GM12878 (cell line): Measurements from ENCODE around the gene IL13RA2. TPM values are rescaled to one million over a fixed set of nuclear protein-coding genes. Genes with fewer than 3 reads are reported as not detected.

ENCODE experiments used
- ATAC-seq: fragments of 200-7000 bp; cut with Tn5 transposase; 3 replicates; pipeline ENCODE4 v1.9.1; 2020; ENCODE audit warnings: mild to moderate bottlenecking, moderate library complexity
- Bru-seq: library from RNA; stranded (reverse); fragments of 400-500 nt; gene quantifications from one replicate; lab custom pipeline; 2021; lab: Mats Ljungman, UMichigan
- BruChase-seq, 2 experiments: library from RNA; stranded (reverse); fragments of 400-500 nt; gene quantifications; one replicate each; lab custom pipeline; 2021; lab: Mats Ljungman, UMichigan
- BruUV-seq: library from RNA; stranded (reverse); fragments of 400-500 nt; replicated peaks from 2 replicates; lab custom pipeline; 2021; lab: Mats Ljungman, UMichigan
- CTCF ChIA-PET: fragments of 300-600 bp; sonication (Branson Sonifier 250); formaldehyde crosslinking; extraction: SDS; loops from one replicate; lab custom pipeline; 2021; ENCODE audit warnings: inconsistent platforms; lab: Yijun Ruan, JAX
- POLR2A ChIA-PET: fragments of 350-600 bp; formaldehyde crosslinking; extraction: SDS; loops from one replicate; lab custom pipeline; 2021; ENCODE audit warnings: inconsistent platforms; lab: Charles Lee
- RAD21 ChIA-PET: fragments of 300-600 bp; sonication (Branson Sonifier 250); formaldehyde crosslinking; loops from one replicate; lab custom pipeline; 2023; ENCODE audit warnings: antibody characterized with exemption; ENCODE audit not compliant: unreplicated experiment; lab: Charles Lee
- SMC1A ChIA-PET: fragments of 300-600 bp; sonication (Branson Sonifier 250); formaldehyde crosslinking; loops from one replicate; lab custom pipeline; 2023; ENCODE audit not compliant: unreplicated experiment, uncharacterized antibody; lab: Charles Lee
- DNase-seq: peaks from one replicate; pipeline ENCODE4 v3.0.0-alpha.2; 2011; ENCODE audit warnings: low read depth, low spot score
- FAIRE-seq: peaks from 3 replicates; lab custom pipeline; 2011; peaks lifted over from hg19 to GRCh38; lab: Jason Lieb, UNC
- H2AFZ ChIP-seq: 2 replicates; pipeline ENCODE4 v1.6.0; 2011; ENCODE audit warnings: low read depth, low read length, control low read depth; ENCODE audit not compliant: control insufficient read depth
- H3K27ac ChIP-seq: 2 replicates; pipeline ENCODE4 v1.5.1; 2011; ENCODE audit warnings: control low read depth; ENCODE audit not compliant: control insufficient read depth, insufficient read depth
- H3K27me3 ChIP-seq, 2 experiments: replicated peaks in 1 of 2; 2 replicates each; pipeline versions ENCODE4 v1.6.0 to v1.6.1; 2011; ENCODE audit warnings: low read length in 1 of 2; ENCODE audit not compliant: control insufficient read depth in 2 of 2, insufficient read depth in 2 of 2
- H3K36me3 ChIP-seq, 2 experiments: 2 replicates each; pipeline ENCODE4 v1.5.1; 2011; ENCODE audit warnings: low read length in 1 of 2; ENCODE audit not compliant: control insufficient read depth in 2 of 2, insufficient read depth in 2 of 2
- H3K4me1 ChIP-seq: 2 replicates; pipeline ENCODE4 v1.6.1; 2011; ENCODE audit warnings: mild to moderate bottlenecking, low read length, moderate library complexity, mixed read lengths; ENCODE audit not compliant: control insufficient read depth, insufficient read depth
- H3K4me2 ChIP-seq: 2 replicates; pipeline ENCODE4 v1.6.0; 2011; ENCODE audit warnings: control low read depth; ENCODE audit not compliant: control insufficient read depth, insufficient read depth
- H3K4me3 ChIP-seq: fragments of 200-600 bp; sonication (generic); 2 replicates; pipeline ENCODE4 v1.5.1; 2016
- H3K79me2 ChIP-seq: 2 replicates; pipeline ENCODE4 v1.6.0; 2011; ENCODE audit warnings: low read length; ENCODE audit not compliant: control insufficient read depth, insufficient read depth
- H3K9ac ChIP-seq: 2 replicates; pipeline ENCODE4 v1.8.0; 2011; ENCODE audit warnings: low read length, control low read depth, mixed read lengths; ENCODE audit not compliant: control insufficient read depth, insufficient read depth
- H3K9me3 ChIP-seq: replicated peaks from 3 replicates; pipeline ENCODE4 v1.5.1; 2011; ENCODE audit warnings: mild to moderate bottlenecking, low read length; ENCODE audit not compliant: control insufficient read depth, insufficient read depth
- H4K20me1 ChIP-seq: 2 replicates; pipeline ENCODE4 v1.6.0; 2011; ENCODE audit not compliant: control insufficient read depth, insufficient read depth
- BMI1 ChIP-seq: fragments of 450-650 bp; IDR thresholded peaks from 2 replicates; pipeline ENCODE4 v1.6.1; 2016; ENCODE audit warnings: mild to moderate bottlenecking, moderate library complexity, borderline replicate concordance
- CHD2 ChIP-seq: IDR thresholded peaks from 2 replicates; pipeline ENCODE4 v1.6.1; 2011; ENCODE audit warnings: low read depth, low read length, improper control_type of control experiment, borderline replicate concordance
- MEF2A ChIP-seq: IDR thresholded peaks from 2 replicates; pipeline ENCODE4 v1.6.1; 2011; ENCODE audit warnings: low read depth, mild to moderate bottlenecking, low read length, moderate library complexity; ENCODE audit not compliant: insufficient read depth
- NFXL1 ChIP-seq: fragments of 450-650 bp; IDR thresholded peaks from 2 replicates; pipeline ENCODE4 v1.6.1; 2017; ENCODE audit warnings: antibody characterized with exemption, mild to moderate bottlenecking, borderline replicate concordance
- NR2C2 ChIP-seq: IDR thresholded peaks from 2 replicates; pipeline ENCODE4 v1.6.1; 2011; ENCODE audit warnings: borderline replicate concordance, low read depth; ENCODE audit not compliant: control insufficient read depth, insufficient read length
- POLR2A ChIP-seq: IDR thresholded peaks from 2 replicates; pipeline ENCODE4 v1.6.1; 2011; ENCODE audit warnings: low read depth, mild to moderate bottlenecking, low read length
- RFX5 ChIP-seq: IDR thresholded peaks from 2 replicates; pipeline ENCODE4 v1.6.1; 2011; ENCODE audit warnings: low read depth, low read length, improper control_type of control experiment
- SP1 ChIP-seq: IDR thresholded peaks from one replicate; pipeline ENCODE4 v1.6.1; 2011; ENCODE audit warnings: low read depth, low read length
- SREBF2 ChIP-seq: IDR thresholded peaks from 2 replicates; pipeline ENCODE4 v1.6.1; 2012; ENCODE audit warnings: mild to moderate bottlenecking, low read length
- WGBS: methylation state at CpG from one replicate; pipeline ENCODE4 v1.1.6; 2016; ENCODE audit warnings: low lambda C conversion rate; ENCODE audit not compliant: insufficient replicate concordance, insufficient coverage; ENCODE audit errors: missing lambda C conversion rate; 5-methylcytosine and 5-hydroxymethylcytosine counted together
- in situ Hi-C: fragments of 300-500 bp; cut with MboI; formaldehyde crosslinking; loops from 9 replicates; pipeline ENCODE4 v1.14.3; 2018; ENCODE audit warnings: mixed read lengths
- intact Hi-C: fragments of 100-400 bp; cut with micrococcal nuclease; formaldehyde crosslinking; loops from one replicate; pipeline ENCODE4 v1.14.2; 2022; ENCODE audit not compliant: unreplicated experiment
- long read RNA-seq, 2 experiments: library from polyadenylated mRNA; unstranded; transcript quantifications; one replicate each; pipeline ENCODE4 v2.0.0, GENCODE V29; 2019 to 2020
- polyA minus RNA-seq, 3 experiments: library from RNA; depleted of rRNA, polyadenylated mRNA; stranded (reverse); fragments of >200 nt; gene quantifications; 2 replicates each; pipeline ENCODE4 v1.2.3, GENCODE V29; 2011
- polyA plus RNA-seq, 11 experiments: library from polyadenylated mRNA; depleted of rRNA in 4 of 11; unstranded in 6 of 11; stranded (reverse) in 5 of 11; fragments of >200 nt; fragmentation: Nextera tagmentation in 4 of 11; fragmentation: Illumina TruSeq in 1 of 11; extraction: Ambion mirVana in 4 of 11; extraction: Trizol in 1 of 11; gene quantifications; 1 replicate in 1 of 11; 2 replicates in 10 of 11; pipeline versions ENCODE4 v1.2.1 to v1.2.3, GENCODE V29; 2011 to 2016; ENCODE audit warnings: inconsistent platforms in 2 of 11, missing spikeins in 2 of 11, low read depth in 1 of 11
- total RNA-seq, 4 experiments: library from RNA; depleted of rRNA in 3 of 4; stranded (reverse); fragments of >200 nt in 3 of 4; fragmentation: Illumina TruSeq in 1 of 4; extraction: Trizol in 1 of 4; gene quantifications; 2 replicates each; pipeline versions ENCODE4 v1.2.1 to v1.2.3, GENCODE V29; 2013 to 2021
- TF ChIP-seq, protein P1 (sequence below): fragments of 450-650 bp; conservative IDR thresholded peaks from 2 replicates; pipeline ENCODE4 v1.6.1; 2017; ENCODE audit warnings: mild to moderate bottlenecking, moderate library complexity
- TF ChIP-seq, protein P2 (sequence below): fragments of 450-650 bp; IDR thresholded peaks from 2 replicates; pipeline ENCODE4 v1.6.1; 2016; ENCODE audit warnings: mild to moderate bottlenecking

Gene IL13RA2, protein sequence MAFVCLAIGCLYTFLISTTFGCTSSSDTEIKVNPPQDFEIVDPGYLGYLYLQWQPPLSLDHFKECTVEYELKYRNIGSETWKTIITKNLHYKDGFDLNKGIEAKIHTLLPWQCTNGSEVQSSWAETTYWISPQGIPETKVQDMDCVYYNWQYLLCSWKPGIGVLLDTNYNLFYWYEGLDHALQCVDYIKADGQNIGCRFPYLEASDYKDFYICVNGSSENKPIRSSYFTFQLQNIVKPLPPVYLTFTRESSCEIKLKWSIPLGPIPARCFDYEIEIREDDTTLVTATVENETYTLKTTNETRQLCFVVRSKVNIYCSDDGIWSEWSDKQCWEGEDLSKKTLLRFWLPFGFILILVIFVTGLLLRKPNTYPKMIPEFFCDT
- total RNA-seq (2013; cell fraction: nucleolus; rRNA removed) = not detected in 2 replicates
- total RNA-seq (2014; rRNA removed) (not detected in 2 replicates), total RNA-seq (2014; rRNA removed; fragmentation: Illumina TruSeq; extraction: Trizol) (0.18 TPM in 1 of 2 replicates, not detected in the other), total RNA-seq (2021) (not detected in 2 replicates), polyA plus RNA-seq (2011; rRNA removed) (0.08 TPM in 1 of 2 replicates, not detected in the other), polyA plus RNA-seq (2014; fragmentation: Illumina TruSeq; extraction: Trizol) (not detected in 2 replicates), polyA plus RNA-seq (2014; fragmentation: Nextera tagmentation; extraction: Ambion mirVana) (not detected), polyA plus RNA-seq (2014; rRNA removed) (not detected in 2 replicates), polyA plus RNA-seq (2016; fragmentation: Nextera tagmentation; extraction: Ambion mirVana) (not detected), polyA minus RNA-seq (2011; rRNA and poly(A)+ RNA removed) (not detected in 2 replicates), Bru-seq, nascent RNA (not detected), BruChase-seq, experiment 1, labeled RNA remaining after a 6-hour chase (not detected), BruChase-seq, experiment 2, labeled RNA remaining after a 2-hour chase (not detected)
- not detected for polyA plus RNA-seq (2011; ENCODE audit: low read depth)
- not detected in 2 replicates for polyA plus RNA-seq (2011; cell fraction: cytosol; rRNA removed)
- not detected in 2 replicates for polyA plus RNA-seq (2011; cell fraction: nucleus; rRNA removed)
- not detected in 2 replicates for polyA plus RNA-seq (2012)
- polyA minus RNA-seq (2011; cell fraction: cytosol; rRNA and poly(A)+ RNA removed) = not detected in 2 replicates
- not detected in 2 replicates for polyA minus RNA-seq (2011; cell fraction: nucleus; rRNA and poly(A)+ RNA removed)
- long read RNA-seq, experiment 1 = 0 reads
- long read RNA-seq, experiment 2 = 0 reads

DNA sequence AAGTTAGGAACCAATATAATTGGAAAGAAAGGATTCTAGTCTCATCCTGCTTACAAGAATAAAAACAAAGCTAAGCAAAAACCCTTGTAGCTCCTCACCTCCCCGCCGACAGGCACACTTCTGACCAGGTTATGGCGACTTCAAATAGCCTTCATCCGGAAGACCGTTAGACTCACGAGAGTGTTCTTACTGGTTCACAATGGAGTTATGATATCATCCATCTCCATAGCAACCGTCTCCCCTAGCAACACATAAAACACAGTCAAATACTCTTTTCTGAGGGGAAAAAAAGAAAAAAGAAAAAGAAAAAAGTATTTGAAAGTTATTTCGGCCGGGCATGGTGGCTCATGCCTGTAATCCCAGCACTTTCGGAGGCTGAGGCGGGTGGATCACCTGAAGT lies at the start of gene IL13RA2:
TSS of gene IL13RA2 (minus strand) at position 162 of the 400 bp plus-strand sequence. CDS start 347 bp downstream, outside the sequence.
- Histone ChIP-seq H3K36me3 (no peaks in the 10 kb centered on the region), H3K4me3 (no peak within 1 kb of the TSS), H4K20me1 (no peaks in the 10 kb centered on the region), H2AFZ (no peak within 1 kb of the TSS), H3K4me2 (no peak within 1 kb of the TSS), H3K4me1 (no peaks in the 10 kb centered on the region), H3K9me3 (no peaks in the 10 kb centered on the region), H3K79me2 (no peaks in the 10 kb centered on the region), H3K9ac (no peak within 1 kb of the TSS), H3K27ac (no peak within 1 kb of the TSS), H3K27me3 (no peaks in the 10 kb centered on the region)
- ChIA-PET SMC1A (interaction anchor here (1.4 kb wide), 1 partner anchor 24 kb away, joined by 4 read pairs; no protein-coding TSS in a partner anchor), POLR2A (no interaction called here), RAD21 (no interaction called here), CTCF (interaction anchor here (0.7 to 2.3 kb wide), 10 partner anchors 9 to 392 kb away, joined by 3 to 17 read pairs (median 3); no protein-coding TSS in a partner anchor)
- no peak for TF ChIP-seq NFXL1
- TF ChIP-seq BMI1 = 0 out of 2 replicates have a peak, but pooled peaks have one; percentile 20
- intact Hi-C loops (no loop called here), in situ Hi-C loops (no loop called here)
- DNase-seq (no peak), FAIRE-seq (no peak), ATAC-seq (no peak)
- no TSS peak for BruUV-seq
- 54% methylated on average over 11 of the region's 11 CpGs for WGBS

DNA sequence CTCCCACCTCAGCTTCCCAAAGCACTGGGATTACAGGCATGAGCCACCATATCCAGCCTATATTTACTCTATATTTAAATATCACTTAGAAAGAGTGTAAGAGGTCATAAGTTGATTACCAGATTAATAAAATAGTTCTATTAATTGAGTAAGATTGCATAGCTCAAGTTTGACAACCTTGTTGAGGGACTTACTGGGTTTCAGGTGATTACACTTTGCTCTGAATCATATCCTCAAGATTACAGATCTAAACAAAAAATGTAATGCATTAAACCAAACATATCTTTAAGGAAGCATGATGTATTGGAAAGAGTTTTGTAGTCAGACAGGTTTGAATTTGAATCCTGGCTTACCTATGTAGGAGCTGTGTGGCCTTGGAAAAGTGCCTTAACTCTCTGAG lies 47.9 kb upstream of the IL13RA2 start:
- Histone ChIP-seq H3K9ac (no peak overlapping the region), H3K27me3 (no peaks in the 10 kb centered on the region), H3K36me3 (no peaks in the 10 kb centered on the region), H3K9me3 (no peaks in the 10 kb centered on the region; the same call in 1 of the 3 replicates), H2AFZ (no peak overlapping the region), H3K27ac (no peak overlapping the region), H4K20me1 (no peaks in the 10 kb centered on the region), H3K79me2 (no peaks in the 10 kb centered on the region), H3K4me3 (no peak overlapping the region), H3K4me1 (no peaks in the 10 kb centered on the region), H3K4me2 (no peak overlapping the region)
- ChIA-PET RAD21 (no interaction called here), CTCF (no interaction called here), SMC1A (no interaction called here), POLR2A (no interaction called here)
- DNase-seq (no peak), ATAC-seq (no peak), FAIRE-seq (no peak)
- intact Hi-C loops (no loop called here), in situ Hi-C loops (no loop called here)
- BruUV-seq = no TSS peak
- TF ChIP-seq, protein P1, sequence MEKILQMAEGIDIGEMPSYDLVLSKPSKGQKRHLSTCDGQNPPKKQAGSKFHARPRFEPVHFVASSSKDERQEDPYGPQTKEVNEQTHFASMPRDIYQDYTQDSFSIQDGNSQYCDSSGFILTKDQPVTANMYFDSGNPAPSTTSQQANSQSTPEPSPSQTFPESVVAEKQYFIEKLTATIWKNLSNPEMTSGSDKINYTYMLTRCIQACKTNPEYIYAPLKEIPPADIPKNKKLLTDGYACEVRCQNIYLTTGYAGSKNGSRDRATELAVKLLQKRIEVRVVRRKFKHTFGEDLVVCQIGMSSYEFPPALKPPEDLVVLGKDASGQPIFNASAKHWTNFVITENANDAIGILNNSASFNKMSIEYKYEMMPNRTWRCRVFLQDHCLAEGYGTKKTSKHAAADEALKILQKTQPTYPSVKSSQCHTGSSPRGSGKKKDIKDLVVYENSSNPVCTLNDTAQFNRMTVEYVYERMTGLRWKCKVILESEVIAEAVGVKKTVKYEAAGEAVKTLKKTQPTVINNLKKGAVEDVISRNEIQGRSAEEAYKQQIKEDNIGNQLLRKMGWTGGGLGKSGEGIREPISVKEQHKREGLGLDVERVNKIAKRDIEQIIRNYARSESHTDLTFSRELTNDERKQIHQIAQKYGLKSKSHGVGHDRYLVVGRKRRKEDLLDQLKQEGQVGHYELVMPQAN = no peak
- TF ChIP-seq, protein P2, sequence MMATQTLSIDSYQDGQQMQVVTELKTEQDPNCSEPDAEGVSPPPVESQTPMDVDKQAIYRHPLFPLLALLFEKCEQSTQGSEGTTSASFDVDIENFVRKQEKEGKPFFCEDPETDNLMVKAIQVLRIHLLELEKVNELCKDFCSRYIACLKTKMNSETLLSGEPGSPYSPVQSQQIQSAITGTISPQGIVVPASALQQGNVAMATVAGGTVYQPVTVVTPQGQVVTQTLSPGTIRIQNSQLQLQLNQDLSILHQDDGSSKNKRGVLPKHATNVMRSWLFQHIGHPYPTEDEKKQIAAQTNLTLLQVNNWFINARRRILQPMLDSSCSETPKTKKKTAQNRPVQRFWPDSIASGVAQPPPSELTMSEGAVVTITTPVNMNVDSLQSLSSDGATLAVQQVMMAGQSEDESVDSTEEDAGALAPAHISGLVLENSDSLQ = no peak
- TF ChIP-seq RFX5 = no peak
- TF ChIP-seq CHD2 = no peak
- TF ChIP-seq SREBF2 = no peak
- no peak for TF ChIP-seq POLR2A
- TF ChIP-seq NR2C2 = no peak
- no peak for TF ChIP-seq MEF2A
- TF ChIP-seq SP1 = no peak
